Parathyroid adenoma (tissue), 2 donors: ENCODE results near the gene DZIP3.
A peak's percentile ranks its signal among the peaks of the same experiment; 100 is the strongest.

ENCODE experiments used
- H2AFZ ChIP-seq: fragments of 300-600 bp; sonication (generic); one replicate; pipeline ENCODE4 v1.7.0; 2017; ENCODE audit warnings: antibody characterized with exemption, mild to moderate bottlenecking
- H3K27ac ChIP-seq: fragments of 300-600 bp; sonication (generic); one replicate; pipeline ENCODE4 v1.7.0; 2017
- H3K27me3 ChIP-seq: fragments of 300-600 bp; sonication (generic); one replicate; pipeline ENCODE4 v1.7.0; 2017; ENCODE audit warnings: low read length; ENCODE audit not compliant: control insufficient read depth, insufficient read depth
- H3K36me3 ChIP-seq: fragments of 300-600 bp; sonication (generic); one replicate; pipeline ENCODE4 v1.7.0; 2017; ENCODE audit warnings: low read length; ENCODE audit not compliant: control insufficient read depth, insufficient read depth
- H3K4me1 ChIP-seq: fragments of 300-600 bp; sonication (generic); one replicate; pipeline ENCODE4 v1.7.0; 2017; ENCODE audit warnings: control low read depth
- H3K4me2 ChIP-seq: fragments of 300-600 bp; sonication (generic); one replicate; pipeline ENCODE4 v1.7.0; 2017; ENCODE audit warnings: low read length
- H3K4me3 ChIP-seq: fragments of 300-600 bp; sonication (generic); one replicate; pipeline ENCODE4 v1.7.0; 2017; ENCODE audit warnings: low read depth, low read length
- H3K79me2 ChIP-seq: fragments of 300-600 bp; sonication (generic); one replicate; pipeline ENCODE4 v1.7.0; 2017; ENCODE audit warnings: control low read depth
- H3K9ac ChIP-seq: fragments of 300-600 bp; sonication (generic); one replicate; pipeline ENCODE4 v1.7.0; 2017; ENCODE audit warnings: mild to moderate bottlenecking
- H3K9me3 ChIP-seq: fragments of 300-600 bp; sonication (generic); one replicate; pipeline ENCODE4 v1.7.0; 2017; ENCODE audit warnings: low read length; ENCODE audit not compliant: control insufficient read depth
- TF ChIP-seq, protein P1 (sequence below): fragments of 300-600 bp; sonication (generic); IDR thresholded peaks from one replicate; pipeline ENCODE4 v1.7.0; 2017; ENCODE audit warnings: antibody characterized with exemption, mild to moderate bottlenecking
- donor health status: primary hyperparathyroidism.

DZIP3 gene

DNA sequence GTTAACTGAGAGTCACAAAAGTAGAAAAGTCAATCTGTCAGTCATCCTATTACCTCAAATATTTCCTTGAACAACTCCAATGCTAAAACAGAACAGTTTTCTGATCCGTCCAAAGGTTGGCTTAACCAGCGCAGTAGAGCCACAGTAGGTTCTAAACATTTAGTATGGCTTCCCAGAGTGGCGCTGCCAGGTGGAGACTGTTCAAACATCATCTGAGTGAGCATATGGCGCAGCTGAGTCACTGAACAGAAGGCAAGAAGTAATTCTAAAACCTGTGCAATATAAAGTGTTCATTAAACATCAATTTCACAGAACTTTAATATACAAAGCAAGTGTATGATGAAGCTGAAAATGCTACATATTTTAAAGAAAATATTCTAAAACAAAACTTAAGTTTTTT is 20.2 kb upstream of the DZIP3 start:
- no peak overlapping the region for H3K4me2 ChIP-seq
- no peaks in the 10 kb centered on the region for H3K9me3 ChIP-seq
- no peaks in the 10 kb centered on the region for H3K36me3 ChIP-seq
- no peak overlapping the region for H2AFZ ChIP-seq
- no peak overlapping the region for H3K4me3 ChIP-seq
- H3K27me3 ChIP-seq: no peaks in the 10 kb centered on the region
- no peaks in the 10 kb centered on the region for H3K4me1 ChIP-seq
- no peaks in the 10 kb centered on the region for H3K79me2 ChIP-seq
- no peak overlapping the region for H3K27ac ChIP-seq
- TF ChIP-seq, protein P1, sequence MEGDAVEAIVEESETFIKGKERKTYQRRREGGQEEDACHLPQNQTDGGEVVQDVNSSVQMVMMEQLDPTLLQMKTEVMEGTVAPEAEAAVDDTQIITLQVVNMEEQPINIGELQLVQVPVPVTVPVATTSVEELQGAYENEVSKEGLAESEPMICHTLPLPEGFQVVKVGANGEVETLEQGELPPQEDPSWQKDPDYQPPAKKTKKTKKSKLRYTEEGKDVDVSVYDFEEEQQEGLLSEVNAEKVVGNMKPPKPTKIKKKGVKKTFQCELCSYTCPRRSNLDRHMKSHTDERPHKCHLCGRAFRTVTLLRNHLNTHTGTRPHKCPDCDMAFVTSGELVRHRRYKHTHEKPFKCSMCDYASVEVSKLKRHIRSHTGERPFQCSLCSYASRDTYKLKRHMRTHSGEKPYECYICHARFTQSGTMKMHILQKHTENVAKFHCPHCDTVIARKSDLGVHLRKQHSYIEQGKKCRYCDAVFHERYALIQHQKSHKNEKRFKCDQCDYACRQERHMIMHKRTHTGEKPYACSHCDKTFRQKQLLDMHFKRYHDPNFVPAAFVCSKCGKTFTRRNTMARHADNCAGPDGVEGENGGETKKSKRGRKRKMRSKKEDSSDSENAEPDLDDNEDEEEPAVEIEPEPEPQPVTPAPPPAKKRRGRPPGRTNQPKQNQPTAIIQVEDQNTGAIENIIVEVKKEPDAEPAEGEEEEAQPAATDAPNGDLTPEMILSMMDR: no peak
- no peak overlapping the region for H3K9ac ChIP-seq

DNA sequence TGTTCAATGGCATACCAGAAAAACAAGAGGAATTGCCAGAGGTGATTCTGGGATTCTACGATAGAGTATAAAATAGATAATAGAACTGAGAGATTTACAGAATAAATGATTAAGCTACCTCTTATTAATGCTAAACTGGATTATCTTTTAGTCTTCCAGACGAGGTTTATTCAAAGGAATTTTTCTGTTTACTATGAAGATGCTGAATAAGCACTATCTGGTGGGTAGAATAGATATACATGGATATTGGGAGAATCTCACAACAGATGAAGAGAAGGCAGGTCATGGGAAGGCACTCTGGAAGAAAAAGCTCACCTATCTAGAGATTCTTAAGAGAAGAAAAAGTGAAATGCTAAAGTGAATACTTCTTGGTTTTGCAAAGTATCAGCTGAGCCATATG is 11.5 kb upstream of the DZIP3 start:
- no peaks in the 10 kb centered on the region for H3K9me3 ChIP-seq
- no peak overlapping the region for H2AFZ ChIP-seq
- H3K27me3 ChIP-seq: no peaks in the 10 kb centered on the region
- no peaks in the 10 kb centered on the region for H3K36me3 ChIP-seq
- H3K4me2 ChIP-seq: no peak overlapping the region
- TF ChIP-seq, protein P1: no peak
- H3K9ac ChIP-seq: no peak overlapping the region
- no peak overlapping the region for H3K27ac ChIP-seq
- no peaks in the 10 kb centered on the region for H3K4me1 ChIP-seq
- H3K79me2 ChIP-seq: no peaks in the 10 kb centered on the region
- H3K4me3 ChIP-seq: no peak overlapping the region

DNA sequence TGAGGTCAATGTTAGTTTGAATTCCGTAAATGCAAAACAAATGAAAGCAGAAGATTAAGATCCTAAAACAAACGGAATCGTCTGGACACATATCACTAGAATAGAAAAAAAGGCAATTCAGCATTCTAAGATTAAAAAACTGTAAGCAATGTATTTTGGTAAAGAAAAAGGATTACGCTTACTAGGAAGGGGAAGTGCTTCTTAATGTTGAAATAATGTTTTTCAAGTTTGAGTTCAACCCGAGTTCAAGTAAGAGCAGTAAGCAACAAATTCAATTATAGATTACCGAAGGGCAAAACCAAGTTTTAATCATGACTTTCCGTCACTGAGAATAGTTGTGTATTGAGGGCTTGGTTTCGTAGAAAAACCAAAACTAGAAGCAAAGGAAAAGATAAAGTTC is 921 bp upstream of the DZIP3 start:
- H3K4me1 ChIP-seq: peaks cover 7% of the 10 kb centered on the region
- peak overlapping the region; percentile 96 for H3K27ac ChIP-seq
- peak overlapping the region; percentile 96 for H2AFZ ChIP-seq
- no peaks in the 10 kb centered on the region for H3K36me3 ChIP-seq
- TF ChIP-seq, protein P1: no peak
- H3K79me2 ChIP-seq: no peaks in the 10 kb centered on the region
- peak overlapping the region; percentile 98 for H3K4me3 ChIP-seq
- H3K27me3 ChIP-seq: no peaks in the 10 kb centered on the region
- no peaks in the 10 kb centered on the region for H3K9me3 ChIP-seq
- no peak overlapping the region for H3K9ac ChIP-seq
- peak overlapping the region; percentile 90 for H3K4me2 ChIP-seq

DNA sequence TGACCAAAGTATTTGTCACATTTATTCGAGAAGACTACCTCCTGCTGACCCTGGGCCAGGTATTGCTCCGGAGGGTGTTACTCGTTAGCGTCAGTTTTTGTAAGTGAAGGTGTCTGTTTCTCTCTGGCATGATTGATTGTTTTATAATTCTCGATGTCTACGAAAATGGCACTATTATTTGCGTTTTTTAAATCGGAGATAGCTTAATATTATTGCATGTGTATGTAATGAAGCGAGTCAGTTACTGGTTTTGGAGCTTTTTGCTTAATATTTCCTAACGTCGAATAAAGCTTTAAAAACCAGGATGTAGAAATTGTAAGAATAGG is 439 bp downstream of the DZIP3 start:
- Histone ChIP-seq H3K9ac (peak overlapping the region; percentile 90), H3K9me3 (no peaks in the 10 kb centered on the region), H3K4me3 (peak overlapping the region; percentile 98), H3K79me2 (no peaks in the 10 kb centered on the region), H3K27me3 (no peaks in the 10 kb centered on the region), H2AFZ (peak overlapping the region; percentile 96), H3K4me2 (peak overlapping the region; percentile 90), H3K27ac (peak overlapping the region; percentile 96), H3K36me3 (no peaks in the 10 kb centered on the region), H3K4me1 (peaks cover 7% of the 10 kb centered on the region)
- TF ChIP-seq, protein P1: no peak

DNA sequence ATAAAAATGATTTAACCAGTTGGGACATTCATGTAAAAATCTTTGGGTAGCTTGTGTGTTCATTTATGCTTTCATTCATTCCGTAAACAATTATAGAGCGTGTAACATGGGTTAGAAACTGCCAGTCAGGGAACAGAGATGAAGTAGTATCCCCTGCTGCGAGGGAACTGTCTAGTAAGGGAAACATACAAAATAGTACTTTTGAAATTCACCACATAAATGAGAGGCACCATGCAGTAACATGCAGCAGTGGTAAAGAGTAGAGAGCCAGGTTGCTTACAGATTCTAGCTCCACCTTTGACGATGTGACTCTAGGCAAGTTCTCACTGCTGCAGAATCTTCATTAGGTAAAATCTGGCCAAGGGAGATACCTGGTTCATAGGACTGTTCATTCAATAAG is 938 bp downstream of the DZIP3 start:
- Histone ChIP-seq H3K4me1 (peaks cover 7% of the 10 kb centered on the region), H3K9ac (no peak overlapping the region), H3K9me3 (no peaks in the 10 kb centered on the region), H3K27me3 (no peaks in the 10 kb centered on the region), H3K4me2 (peak overlapping the region; percentile 90), H3K36me3 (no peaks in the 10 kb centered on the region), H2AFZ (peak overlapping the region; percentile 44), H3K27ac (no peak overlapping the region), H3K4me3 (peak overlapping the region; percentile 98), H3K79me2 (no peaks in the 10 kb centered on the region)
- TF ChIP-seq, protein P1: no peak
